ENCODE measurements around the gene TLCD5.
A peak's percentile ranks its signal among the peaks of the same experiment; 100 is the strongest.

TLCD5 gene

GRCh38 chr11:120308081-120308480 lies 17.0 kb upstream of the TLCD5 start:
- DNase-seq (ENCODE audit: low read depth) = no peak

- no peak for DNase-seq (ENCODE audit: low read depth)
Observed at GRCh38 chr11:120310870-120311269, 14.2 kb upstream of the TLCD5 start.

GRCh38 chr11:120314861-120315260 lies 10.2 kb upstream of the TLCD5 start:
- no peak for DNase-seq (ENCODE audit: low read depth)

- no peak for DNase-seq (ENCODE audit: low read depth)
Observed at GRCh38 chr11:120316880-120317688, 8.0 kb upstream of the TLCD5 start.

GRCh38 chr11:120317689-120318480 lies 7.2 kb upstream of the TLCD5 start:
- no peak for DNase-seq (ENCODE audit: low read depth)

GRCh38 chr11:120318906-120319305 lies 6.2 kb upstream of the TLCD5 start:
- DNase-seq (ENCODE audit: low read depth) = no peak

GRCh38 chr11:120326228-120326627 lies 1.1 kb downstream of the TLCD5 start:
- DNase-seq (ENCODE audit: low read depth) = no peak

GRCh38 chr11:120326845-120327281 lies 1.8 kb downstream of the TLCD5 start:
- DNase-seq (ENCODE audit: low read depth) = no peak

- no peak for DNase-seq (ENCODE audit: low read depth)
Observed at GRCh38 chr11:120327311-120327710, 2.2 kb downstream of the TLCD5 start.

GRCh38 chr11:120329556-120329955 lies 4.5 kb downstream of the TLCD5 start:
- no peak for DNase-seq (ENCODE audit: low read depth)

- no peak for DNase-seq (ENCODE audit: low read depth)
Observed at GRCh38 chr11:120330045-120330444, 4.9 kb downstream of the TLCD5 start.

- DNase-seq (ENCODE audit: low read depth) = no peak
Observed at GRCh38 chr11:120331301-120331996, 6.3 kb downstream of the TLCD5 start.

- DNase-seq (ENCODE audit: low read depth) = no peak
Observed at GRCh38 chr11:120332822-120333716, 8.0 kb downstream of the TLCD5 start.

- DNase-seq (ENCODE audit: low read depth) = no peak
Observed at GRCh38 chr11:120333801-120334200, 8.7 kb downstream of the TLCD5 start.

- DNase-seq (ENCODE audit: low read depth) = no peak
Observed at GRCh38 chr11:120334332-120334731, 9.2 kb downstream of the TLCD5 start.

- DNase-seq (ENCODE audit: low read depth) = peak; percentile 10
Observed at GRCh38 chr11:120334894-120335462, 9.9 kb downstream of the TLCD5 start.

GRCh38 chr11:120335556-120335907 lies 10.4 kb downstream of the TLCD5 start:
- no peak for DNase-seq (ENCODE audit: low read depth)

GRCh38 chr11:120335908-120336640 lies 11.0 kb downstream of the TLCD5 start, which contains the start of gene ARHGEF12:
TSS of gene ARHGEF12 (plus strand) at chr11:120336413. CDS start at chr11:120337244, 831 bp downstream.
- DNase-seq (ENCODE audit: low read depth) = peak; percentile 83

GRCh38 chr11:120336641-120337354 lies 11.7 kb downstream of the TLCD5 start:
- peak; percentile 35 for DNase-seq (ENCODE audit: low read depth)
